B cell (primary cell): ENCODE results near the gene TAX1BP3. TPM values are rescaled to one million over a fixed set of nuclear protein-coding genes. Genes with fewer than 3 reads are reported as not detected.

ENCODE experiments used
- ATAC-seq: fragments of 200-7000 bp; cut with Tn5 transposase; one replicate; pipeline ENCODE4 v1.10.0; 2021; ENCODE audit warnings: low read depth, mild to moderate bottlenecking, moderate number of reproducible peaks, moderate library complexity
- CTCF ChIA-PET: fragments of 350-600 bp; sonication (Branson Sonifier 250); formaldehyde crosslinking; loops from one replicate; lab custom pipeline; 2021; ENCODE audit warnings: antibody characterized with exemption, inconsistent platforms; lab: Charles Lee
- POLR2A ChIA-PET: fragments of 350-600 bp; sonication (Branson Sonifier 250); formaldehyde crosslinking; loops from one replicate; lab custom pipeline; 2021; ENCODE audit warnings: antibody characterized with exemption; lab: Charles Lee
- DNase-seq: peaks from one replicate; pipeline ENCODE4 v3.0.0; 2013
- H2AFZ ChIP-seq: 2 replicates; pipeline ENCODE4 v1.6.1; 2012; ENCODE audit warnings: mild to moderate bottlenecking, low read depth, low read length; ENCODE audit not compliant: insufficient read depth, poor library complexity, severe bottlenecking
- H3K27ac ChIP-seq, 2 donors: 1 replicate in 1 of 2; 2 replicates in 1 of 2; pipeline ENCODE4 v1.5.1; 2012 to 2013; ENCODE audit warnings: low read length in 2 of 2, mild to moderate bottlenecking in 2 of 2, moderate library complexity in 1 of 2
- H3K27me3 ChIP-seq, 4 experiments: fragments of 200-600 bp in 1 of 4; sonication (generic) in 1 of 4; replicated peaks in 1 of 4; 1 replicate in 2 of 4; 2 replicates in 2 of 4; pipeline versions ENCODE4 v1.6.1 to v1.7.0; 2013 to 2016; ENCODE audit warnings: low read length in 3 of 4, mild to moderate bottlenecking in 2 of 4, mixed read lengths in 1 of 4, moderate library complexity in 1 of 4; ENCODE audit not compliant: insufficient read depth in 4 of 4, control insufficient read depth in 3 of 4; ENCODE audit errors: control extremely low read depth in 1 of 4
- H3K36me3 ChIP-seq, 2 experiments: replicated peaks in 1 of 2; 1 replicate in 1 of 2; 2 replicates in 1 of 2; pipeline versions ENCODE4 v1.6.1 to v1.7.1; 2013; ENCODE audit warnings: low read length in 1 of 2; ENCODE audit not compliant: insufficient read depth in 2 of 2, control insufficient read depth in 1 of 2; ENCODE audit errors: control extremely low read depth in 1 of 2, extremely low read depth in 1 of 2
- H3K4me1 ChIP-seq, 2 donors: fragments of 200-600 bp in 1 of 2; sonication (generic) in 1 of 2; 1 replicate in 1 of 2; 2 replicates in 1 of 2; pipeline versions ENCODE4 v1.5.1 to v1.6.1; 2013 to 2017; ENCODE audit warnings: low read length in 2 of 2; ENCODE audit not compliant: control insufficient read depth in 2 of 2, insufficient read depth in 2 of 2
- H3K4me2 ChIP-seq: replicated peaks from 2 replicates; pipeline ENCODE3; 2012; ENCODE audit warnings: mild to moderate bottlenecking, low read depth, low read length; ENCODE audit not compliant: poor library complexity, severe bottlenecking
- H3K4me3 ChIP-seq, 5 experiments: fragments of 200-600 bp in 1 of 5; sonication (generic) in 1 of 5; 1 replicate in 3 of 5; 2 replicates in 2 of 5; pipeline versions ENCODE4 v1.5.1 to v1.7.0; 2011 to 2016; ENCODE audit warnings: low read length in 4 of 5, mild to moderate bottlenecking in 4 of 5, low read depth in 2 of 5, control low read depth in 1 of 5, moderate library complexity in 1 of 5; ENCODE audit not compliant: insufficient read depth in 1 of 5; ENCODE audit errors: control extremely low read depth in 1 of 5, extremely low read depth in 1 of 5
- H3K79me2 ChIP-seq: fragments of 200-600 bp; sonication (generic); one replicate; pipeline ENCODE4 v1.6.0; 2016; ENCODE audit warnings: low read length; ENCODE audit not compliant: control insufficient read depth, insufficient read depth
- H3K9ac ChIP-seq: fragments of 200-600 bp; sonication (generic); 2 replicates; pipeline ENCODE4 v1.6.1; 2017; ENCODE audit warnings: mild to moderate bottlenecking, low read length, moderate library complexity
- H3K9me3 ChIP-seq, 3 donors: one replicate each; pipeline versions ENCODE4 v1.6.1 to v1.7.1; 2013; ENCODE audit warnings: low read length in 2 of 3; ENCODE audit not compliant: control insufficient read depth in 2 of 3, insufficient read depth in 1 of 3; ENCODE audit errors: control extremely low read depth in 1 of 3
- H4K20me1 ChIP-seq: 2 replicates; pipeline ENCODE4 v1.6.0; 2012; ENCODE audit warnings: mild to moderate bottlenecking, low read length; ENCODE audit not compliant: insufficient read depth, control insufficient read depth, poor library complexity, severe bottlenecking
- H3K27ac Mint-ChIP-seq: one replicate; pipeline ENCODE4 v1.8.0; 2021; ENCODE audit warnings: mixed read lengths
- H3K27me3 Mint-ChIP-seq: one replicate; pipeline ENCODE4 v1.8.0; 2021; ENCODE audit warnings: mixed read lengths
- H3K4me1 Mint-ChIP-seq: one replicate; pipeline ENCODE4 v1.8.0; 2021; ENCODE audit warnings: mixed read lengths
- H3K4me3 Mint-ChIP-seq: one replicate; pipeline ENCODE4 v1.8.0; 2021; ENCODE audit warnings: mixed read lengths
- H3K9me3 Mint-ChIP-seq: one replicate; pipeline ENCODE4 v1.8.0; 2022; ENCODE audit warnings: mixed read lengths; ENCODE audit not compliant: insufficient read depth
- EZH2 ChIP-seq: IDR thresholded peaks from 2 replicates; pipeline ENCODE4 v1.6.1; 2012; ENCODE audit warnings: borderline replicate concordance, low read depth, mild to moderate bottlenecking, moderate library complexity, low read length; ENCODE audit not compliant: insufficient read depth, poor library complexity, severe bottlenecking
- WGBS: methylation state at CpG from one replicate; pipeline ENCODE4 v1.1.5; 2013; ENCODE audit warnings: missing lambda C conversion rate; ENCODE audit not compliant: insufficient coverage; 5-methylcytosine and 5-hydroxymethylcytosine counted together
- intact Hi-C: fragments of 100-400 bp; cut with micrococcal nuclease; formaldehyde crosslinking; loops from one replicate; pipeline ENCODE4 v1.10.0; 2022
- polyA plus RNA-seq: library from polyadenylated mRNA; depleted of rRNA; stranded (reverse); fragments of >200 nt; gene quantifications from 2 replicates; pipeline ENCODE4 v1.2.3, GENCODE V29; 2012
- total RNA-seq, 2 donors: library from RNA; stranded (reverse); fragments of 120-200 nt in 1 of 2; gene quantifications; 1 replicate in 1 of 2; 2 replicates in 1 of 2; pipeline versions ENCODE4 v1.2.3 to v1.2.4, GENCODE V29; 2013 to 2022
- TF ChIP-seq, protein P1 (sequence below): fragments of 200-600 bp; IDR thresholded peaks from one replicate; pipeline ENCODE4 v1.8.0; 2022; ENCODE audit warnings: antibody characterized with exemption, mild to moderate bottlenecking

The TAX1BP3 gene
- total and polyA plus RNA-seq, 2 donors (not counting 1 experiment from before 2014, with no cell fraction given) = 17.7 to 22.1 TPM

- Histone ChIP-seq H4K20me1 (no peaks in the 10 kb centered on the region), H3K9me3 (no peaks in the 10 kb centered on the region), H3K27me3 (no peaks in the 10 kb centered on the region), H3K36me3 (peaks cover 3 to 5% of the 10 kb centered on the region in 2 experiments), H3K27ac (no peak overlapping the region), H2AFZ (no peak overlapping the region), H3K4me3 (no peak overlapping the region), H3K4me2 (no peak overlapping the region), H3K4me1 (peaks cover 20 to 28% of the 10 kb centered on the region in 2 donors), H3K79me2 (no peaks in the 10 kb centered on the region), H3K9ac (no peak overlapping the region)
- 97% methylated on average over 12 of the region's 12 CpGs for WGBS
- no peaks in the 10 kb centered on the region for H3K9me3 Mint-ChIP-seq
- TF ChIP-seq, protein P1, sequence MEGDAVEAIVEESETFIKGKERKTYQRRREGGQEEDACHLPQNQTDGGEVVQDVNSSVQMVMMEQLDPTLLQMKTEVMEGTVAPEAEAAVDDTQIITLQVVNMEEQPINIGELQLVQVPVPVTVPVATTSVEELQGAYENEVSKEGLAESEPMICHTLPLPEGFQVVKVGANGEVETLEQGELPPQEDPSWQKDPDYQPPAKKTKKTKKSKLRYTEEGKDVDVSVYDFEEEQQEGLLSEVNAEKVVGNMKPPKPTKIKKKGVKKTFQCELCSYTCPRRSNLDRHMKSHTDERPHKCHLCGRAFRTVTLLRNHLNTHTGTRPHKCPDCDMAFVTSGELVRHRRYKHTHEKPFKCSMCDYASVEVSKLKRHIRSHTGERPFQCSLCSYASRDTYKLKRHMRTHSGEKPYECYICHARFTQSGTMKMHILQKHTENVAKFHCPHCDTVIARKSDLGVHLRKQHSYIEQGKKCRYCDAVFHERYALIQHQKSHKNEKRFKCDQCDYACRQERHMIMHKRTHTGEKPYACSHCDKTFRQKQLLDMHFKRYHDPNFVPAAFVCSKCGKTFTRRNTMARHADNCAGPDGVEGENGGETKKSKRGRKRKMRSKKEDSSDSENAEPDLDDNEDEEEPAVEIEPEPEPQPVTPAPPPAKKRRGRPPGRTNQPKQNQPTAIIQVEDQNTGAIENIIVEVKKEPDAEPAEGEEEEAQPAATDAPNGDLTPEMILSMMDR = no peak
- no peak for TF ChIP-seq EZH2
- intact Hi-C loops = loop anchor here (5.0 kb wide), 1 partner anchor 110 kb away; no protein-coding TSS in a partner anchor
- H3K4me3 Mint-ChIP-seq = no peak overlapping the region
- no peak for ATAC-seq
- CTCF ChIA-PET = interaction anchor here (0.8 to 2.6 kb wide), 9 partner anchors 11 to 599 kb away, joined by 3 to 11 read pairs (median 3); partner anchors contain the start of genes CTNS and SHPK
- POLR2A ChIA-PET = no interaction called here
- H3K27me3 Mint-ChIP-seq = no peaks in the 10 kb centered on the region
- H3K4me1 Mint-ChIP-seq = peaks cover 27% of the 10 kb centered on the region
- no peak for DNase-seq
- no peak overlapping the region for H3K27ac Mint-ChIP-seq
These were observed 21.1 kb downstream of the TAX1BP3 start for GRCh38 chr17:3647251-3647650.

DNA sequence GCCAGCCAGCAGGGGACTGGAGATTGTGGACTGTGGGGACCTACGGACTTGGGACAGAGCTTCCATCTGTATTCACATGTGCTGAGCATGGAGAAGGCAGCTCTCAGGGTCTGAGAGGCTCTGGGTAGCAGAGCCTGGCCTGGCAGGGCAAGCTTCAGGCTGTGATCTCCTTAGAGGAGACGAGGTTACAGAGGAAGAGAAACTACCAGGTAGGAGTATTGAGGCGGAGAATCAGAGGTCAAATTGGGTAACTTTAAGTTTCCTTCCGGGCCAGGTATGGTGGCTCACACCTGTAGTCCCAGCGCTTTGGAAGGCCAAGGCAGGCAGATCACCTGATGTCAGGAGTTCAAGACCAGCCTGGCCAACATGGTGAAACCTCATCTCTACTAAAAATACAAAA is 23.1 kb downstream of the TAX1BP3 start:
- Histone ChIP-seq H3K27ac (peak overlapping the region; percentile 11 to 36), H3K4me1 (peaks cover 20 to 28% of the 10 kb centered on the region in 2 donors), H3K27me3 (no peaks in the 10 kb centered on the region), H3K4me2 (peak overlapping the region; percentile 32), H3K36me3 (peaks cover 1 to 5% of the 10 kb centered on the region in 2 experiments), H3K4me3 (no peak overlapping the region), H4K20me1 (no peaks in the 10 kb centered on the region), H3K79me2 (no peaks in the 10 kb centered on the region), H3K9ac (no peak overlapping the region), H3K9me3 (no peaks in the 10 kb centered on the region), H2AFZ (no peak overlapping the region)
- ATAC-seq (no peak), DNase-seq (no peak)
- Mint-ChIP-seq H3K27ac (peak overlapping the region; percentile 82), H3K4me1 (peaks cover 27% of the 10 kb centered on the region), H3K9me3 (no peaks in the 10 kb centered on the region), H3K4me3 (peak overlapping the region; percentile 14), H3K27me3 (no peaks in the 10 kb centered on the region)
- POLR2A ChIA-PET = interaction anchor here (0.7 to 1.8 kb wide), 3 partner anchors 9 to 597 kb away, joined by 5 to 6 read pairs (median 6); partner anchors contain the start of gene SHPK
- WGBS = 38% methylated on average over 5 of the region's 5 CpGs
- CTCF ChIA-PET = interaction anchor here (0.8 to 2.6 kb wide), 2 partner anchors 9 to 48 kb away, joined by 3 to 9 read pairs; partner anchors contain the start of genes CTNS and SHPK
- intact Hi-C loops = loop anchor here (5.0 kb wide), 1 partner anchor 108 kb away; no protein-coding TSS in a partner anchor
- TF ChIP-seq, protein P1 = no peak
- no peak for TF ChIP-seq EZH2
